ENCODE measurements around the gene NOP14. TPM values are rescaled to one million over a fixed set of nuclear protein-coding genes. Genes with fewer than 3 reads are reported as not detected.
"Not testable (repeated sequence)": the region's sequence is repeated elsewhere in the genome, so short reads cannot be mapped to it uniquely, and the experiment has no call there.

Gene NOP14
- total RNA-seq, 1 donor from 2014 or later = 11.2 TPM

- DNase-seq = no peak
Measured at GRCh38 chr4:2961811-2962441, 1.3 kb downstream of the NOP14 start.

- DNase-seq = no peak
Measured at GRCh38 chr4:2961421-2961810, 1.8 kb downstream of the NOP14 start.

- DNase-seq = not testable (repeated sequence)
Measured at GRCh38 chr4:2960450-2960849, 2.8 kb downstream of the NOP14 start.

GRCh38 chr4:2958446-2958845, 4.8 kb downstream of the NOP14 start:
- no peak for DNase-seq

GRCh38 chr4:2955186-2956044, 7.8 kb downstream of the NOP14 start:
- not testable (repeated sequence) for DNase-seq

- no peak for DNase-seq
Measured at GRCh38 chr4:2954358-2955185, 8.6 kb downstream of the NOP14 start.

- no peak for DNase-seq
Measured at GRCh38 chr4:2953496-2953895, 9.7 kb downstream of the NOP14 start.

GRCh38 chr4:2950221-2950989, 12.8 kb downstream of the NOP14 start:
- DNase-seq = no peak

GRCh38 chr4:2949782-2950125, 13.5 kb downstream of the NOP14 start:
- DNase-seq = no peak

GRCh38 chr4:2948895-2949781, 14.1 kb downstream of the NOP14 start:
- no peak for DNase-seq

GRCh38 chr4:2947926-2948325, 15.3 kb downstream of the NOP14 start:
- no peak for DNase-seq

GRCh38 chr4:2946812-2947600, 16.2 kb downstream of the NOP14 start:
- DNase-seq = no peak

- DNase-seq = not testable (repeated sequence)
Measured at GRCh38 chr4:2945619-2946604, 17.3 kb downstream of the NOP14 start.

- DNase-seq = no peak
Measured at GRCh38 chr4:2944586-2945526, 18.4 kb downstream of the NOP14 start.

GRCh38 chr4:2944091-2944482, 19.1 kb downstream of the NOP14 start:
- no peak for DNase-seq

GRCh38 chr4:2943364-2944090, 19.7 kb downstream of the NOP14 start:
- DNase-seq = no peak
